HT-29 (cell line): ENCODE measurements around the gene MBTD1. TPM values are rescaled to one million over a fixed set of nuclear protein-coding genes. Genes with fewer than 3 reads are reported as not detected.
"Not testable (repeated sequence)": the region's sequence is repeated elsewhere in the genome, so short reads cannot be mapped to it uniquely, and the experiment has no call there.

Experiments used
- DNase-seq: peaks from one replicate; pipeline ENCODE4 v3.0.0-alpha.2; 2015; ENCODE audit warnings: low spot score
- total RNA-seq: library from RNA; depleted of rRNA; stranded (reverse); fragments of >200 nt; shearing (Covaris generic); gene quantifications from 2 replicates; pipeline ENCODE4 v1.2.3, GENCODE V29; 2014

The MBTD1 gene
- total RNA-seq, 1 experiment from 2014 or later: 8.3 TPM

- DNase-seq: no peak
These were observed 4.2 kb downstream of the MBTD1 start for GRCh38 chr17:51255673-51256072.

- no peak for DNase-seq
These were observed 8.8 kb downstream of the MBTD1 start for GRCh38 chr17:51251010-51251409.

GRCh38 chr17:51250314-51250840 is 9.5 kb downstream of the MBTD1 start:
- no peak for DNase-seq

GRCh38 chr17:51245535-51245934 is 14.3 kb downstream of the MBTD1 start:
- DNase-seq: no peak

GRCh38 chr17:51244041-51244440 is 15.8 kb downstream of the MBTD1 start:
- no peak for DNase-seq

- no peak for DNase-seq
These were observed 19.6 kb downstream of the MBTD1 start for GRCh38 chr17:51240275-51240674.

GRCh38 chr17:51238255-51238887 is 21.5 kb downstream of the MBTD1 start:
- DNase-seq: no peak

GRCh38 chr17:51234162-51234561 is 25.7 kb downstream of the MBTD1 start:
- DNase-seq: no peak

- no peak for DNase-seq
These were observed 27.9 kb downstream of the MBTD1 start for GRCh38 chr17:51231999-51232398.

- DNase-seq: no peak
These were observed 29.5 kb downstream of the MBTD1 start for GRCh38 chr17:51230306-51230705.

GRCh38 chr17:51229889-51230288 is 30.0 kb downstream of the MBTD1 start:
- no peak for DNase-seq

- no peak for DNase-seq
These were observed 31.7 kb downstream of the MBTD1 start for GRCh38 chr17:51228161-51228560.

- not testable (repeated sequence) for DNase-seq
These were observed 34.3 kb downstream of the MBTD1 start for GRCh38 chr17:51225523-51225922.

- DNase-seq: no peak
These were observed 35.2 kb downstream of the MBTD1 start for GRCh38 chr17:51224402-51225262.

GRCh38 chr17:51221322-51221721 is 38.5 kb downstream of the MBTD1 start:
- no peak for DNase-seq

GRCh38 chr17:51217946-51218345 is 41.9 kb downstream of the MBTD1 start:
- DNase-seq: no peak

- DNase-seq: no peak
These were observed 44.9 kb downstream of the MBTD1 start for GRCh38 chr17:51214920-51215319.

GRCh38 chr17:51203838-51204237 is 56.0 kb downstream of the MBTD1 start:
- no peak for DNase-seq

GRCh38 chr17:51200846-51201245 is 59.0 kb downstream of the MBTD1 start:
- no peak for DNase-seq

GRCh38 chr17:51200295-51200694 is 59.6 kb downstream of the MBTD1 start:
- DNase-seq: no peak

GRCh38 chr17:51197754-51198153 is 62.1 kb downstream of the MBTD1 start:
- no peak for DNase-seq

- no peak for DNase-seq
These were observed 68.0 kb downstream of the MBTD1 start for GRCh38 chr17:51191895-51192294.

- no peak for DNase-seq
These were observed 70.2 kb downstream of the MBTD1 start for GRCh38 chr17:51189628-51190027.
